GM19372 (cell line): Measurements from ENCODE around the gene LAMC3.

ENCODE experiments used
- ATAC-seq: cut with Tn5 transposase; IDR thresholded peaks from one replicate; pipeline ENCODE4 v1.9.1; 2021; ENCODE audit warnings: mild to moderate bottlenecking, low read depth, moderate library complexity; ENCODE audit not compliant: unreplicated experiment

LAMC3 gene

GRCh38 chr9:131008086-131008485 is 888 bp upstream of the LAMC3 start:
- no peak for ATAC-seq

GRCh38 chr9:131008563-131008908 is 438 bp upstream of the LAMC3 start:
- ATAC-seq = no peak

GRCh38 chr9:131010482-131011273 is 1.7 kb downstream of the LAMC3 start:
- no peak for ATAC-seq

- no peak for ATAC-seq
Measured at GRCh38 chr9:131011274-131012022, 2.5 kb downstream of the LAMC3 start.

GRCh38 chr9:131012023-131012334 is 3.0 kb downstream of the LAMC3 start:
- no peak for ATAC-seq

GRCh38 chr9:131012396-131012917 is 3.5 kb downstream of the LAMC3 start:
- no peak for ATAC-seq

- no peak for ATAC-seq
Measured at GRCh38 chr9:131013015-131013755, 4.2 kb downstream of the LAMC3 start.

- no peak for ATAC-seq
Measured at GRCh38 chr9:131013771-131014676, 5.0 kb downstream of the LAMC3 start.

GRCh38 chr9:131015112-131015511 is 6.1 kb downstream of the LAMC3 start:
- ATAC-seq = no peak

- no peak for ATAC-seq
Measured at GRCh38 chr9:131015876-131016397, 7.0 kb downstream of the LAMC3 start.

- no peak for ATAC-seq
Measured at GRCh38 chr9:131017067-131017466, 8.1 kb downstream of the LAMC3 start.

- no peak for ATAC-seq
Measured at GRCh38 chr9:131018621-131019020, 9.6 kb downstream of the LAMC3 start.

- no peak for ATAC-seq
Measured at GRCh38 chr9:131019388-131020239, 10.6 kb downstream of the LAMC3 start.

- no peak for ATAC-seq
Measured at GRCh38 chr9:131020388-131020787, 11.4 kb downstream of the LAMC3 start.

GRCh38 chr9:131020862-131021261 is 11.9 kb downstream of the LAMC3 start:
- no peak for ATAC-seq

GRCh38 chr9:131021785-131022184 is 12.8 kb downstream of the LAMC3 start:
- no peak for ATAC-seq

- no peak for ATAC-seq
Measured at GRCh38 chr9:131024978-131025868, 16.2 kb downstream of the LAMC3 start.
